ENCODE measurements around the gene MDFIC2.
"Not testable (repeated sequence)": the region's sequence is repeated elsewhere in the genome, so short reads cannot be mapped to it uniquely, and the experiment has no call there.

Gene MDFIC2

GRCh38 chr3:70312336-70312735, at the start of gene MDFIC2:
Gene MDFIC2, minus strand, starts transcription at chr3:70312638. Its CDS starts 665 bp downstream, at chr3:70311973.
- no peak for DNase-seq

- no peak for DNase-seq
Measured at GRCh38 chr3:70360979-70361760, 48.7 kb upstream of the MDFIC2 start.

GRCh38 chr3:70359711-70360110, 47.3 kb upstream of the MDFIC2 start:
- DNase-seq: no peak

GRCh38 chr3:70358978-70359580, 46.6 kb upstream of the MDFIC2 start:
- no peak for DNase-seq

GRCh38 chr3:70352215-70352614, 39.8 kb upstream of the MDFIC2 start:
- DNase-seq: no peak

GRCh38 chr3:70342149-70342548, 29.7 kb upstream of the MDFIC2 start:
- no peak for DNase-seq

- not testable (repeated sequence) for DNase-seq
Measured at GRCh38 chr3:70336885-70337284, 24.4 kb upstream of the MDFIC2 start.

- no peak for DNase-seq
Measured at GRCh38 chr3:70333080-70333479, 20.6 kb upstream of the MDFIC2 start.

- no peak for DNase-seq
Measured at GRCh38 chr3:70315021-70315420, 2.6 kb upstream of the MDFIC2 start.

GRCh38 chr3:70310809-70311208, 1.6 kb downstream of the MDFIC2 start:
- no peak for DNase-seq

GRCh38 chr3:70309591-70309990, 2.8 kb downstream of the MDFIC2 start:
- DNase-seq: no peak

GRCh38 chr3:70308760-70309159, 3.7 kb downstream of the MDFIC2 start:
- no peak for DNase-seq

GRCh38 chr3:70306736-70307135, 5.7 kb downstream of the MDFIC2 start:
- DNase-seq: no peak

- DNase-seq: no peak
Measured at GRCh38 chr3:70298385-70298784, 14.1 kb downstream of the MDFIC2 start.

GRCh38 chr3:70291097-70291482, 21.3 kb downstream of the MDFIC2 start:
- no peak for DNase-seq

- DNase-seq: not testable (repeated sequence)
Measured at GRCh38 chr3:70290431-70291096, 21.9 kb downstream of the MDFIC2 start.

GRCh38 chr3:70281663-70282062, 30.8 kb downstream of the MDFIC2 start:
- DNase-seq: no peak

GRCh38 chr3:70277304-70277703, 35.1 kb downstream of the MDFIC2 start:
- no peak for DNase-seq

- DNase-seq: no peak
Measured at GRCh38 chr3:70276901-70277300, 35.5 kb downstream of the MDFIC2 start.

- no peak for DNase-seq
Measured at GRCh38 chr3:70273492-70273891, 38.9 kb downstream of the MDFIC2 start.

GRCh38 chr3:70272798-70273197, 39.6 kb downstream of the MDFIC2 start:
- no peak for DNase-seq

- DNase-seq: no peak
Measured at GRCh38 chr3:70264122-70264780, 48.2 kb downstream of the MDFIC2 start.

GRCh38 chr3:70261283-70261682, 51.2 kb downstream of the MDFIC2 start:
- no peak for DNase-seq

- DNase-seq: no peak
Measured at GRCh38 chr3:70256566-70256965, 55.9 kb downstream of the MDFIC2 start.

All from CD4-positive, alpha-beta T cell treated with Interleukin-12 subunit alpha and Interleukin-12 subunit beta, for 1 hour (primary cell).